Heart left ventricle (tissue), 13 donors: ENCODE measurements around the gene HSD11B2.

Experiments used
- POLR2A ChIP-seq, 2 donors: fragments of 450-650 bp; IDR thresholded peaks; one replicate each; pipeline ENCODE4 v1.6.1; 2017; ENCODE audit warnings: antibody characterized with exemption in 2 of 2, mild to moderate bottlenecking in 2 of 2, moderate library complexity in 2 of 2
- TF ChIP-seq, protein P1 (sequence below), 12 donors: fragments of 200-600 bp; sonication (generic) in 4 of 12; IDR thresholded peaks; one replicate each; pipeline versions ENCODE4 v1.5.0 to v1.8.0; 2018 to 2022; ENCODE audit warnings: antibody characterized with exemption in 12 of 12, mild to moderate bottlenecking in 5 of 12
- donor health status: ischemic (EF 13 %, LVEDD 7.1; RV severe dilation, severe dysfunction).
- donor health status: DM: no; HTN: yes; CAD: no.
- donor health status: DM: no; HTN: no; CAD: no.
- donor health status: ischemic (EF 25% LVEDD 6.9; RV normal size, moderate dysfunction).
- donor health status: ischemic (EF 25% LVEDD 5.7; RV mildly dilated, moderate dysfunction).
- donor health status: ischemic (EF 35%, LVEDD 5.7; RV mildly dilated, moderate dysfunction).
- donor health status: nonischemic (EF 11% LVEDD 7.7; RV severe dilation, severe dysfunction).
- donor health status: DM: yes; HTN: yes; CAD: no.
- donor health status: PGD.
- donor health status: ischemic (EF 29% LVEDD 5.4; RV normal size, mild dysfunction).
- donor health status: nonischemic (EF 23%, LVEDD 6.1; RV moderate dilation, normal function).

DNA sequence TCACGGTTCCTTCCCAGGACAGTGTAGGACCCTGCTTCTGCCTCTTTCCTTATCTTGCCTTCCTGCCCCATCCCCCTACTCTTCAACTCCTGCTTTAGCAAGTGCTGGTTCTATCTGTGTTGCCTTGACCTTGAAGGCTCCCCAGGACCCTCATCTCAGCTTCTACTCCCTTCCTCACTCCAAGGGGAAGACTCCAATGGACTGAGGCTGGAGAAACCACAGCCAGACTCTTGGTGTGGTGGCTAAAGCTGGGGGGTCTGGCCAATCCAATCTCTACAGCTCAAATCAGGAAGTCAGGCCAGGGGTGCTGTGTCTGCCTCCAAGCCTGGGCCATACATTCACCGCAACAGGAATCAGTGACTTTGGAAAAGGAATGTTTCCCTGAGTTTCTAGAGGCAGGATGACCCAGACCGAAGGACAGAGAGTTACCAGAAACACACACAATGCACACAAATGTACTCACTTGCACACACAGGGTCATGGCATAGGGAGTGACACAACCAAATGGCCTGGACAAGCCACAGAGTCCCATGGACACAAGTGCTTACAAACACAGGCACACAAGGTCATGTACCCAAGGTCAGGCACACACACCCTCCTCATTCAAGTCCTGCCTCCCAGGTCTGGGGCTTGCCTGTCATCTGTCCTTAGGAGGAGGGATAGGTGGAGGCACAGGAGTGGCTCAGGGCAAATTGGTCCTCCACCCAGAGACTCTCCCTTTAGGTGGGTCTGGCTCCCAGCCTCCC lies 1.7 kb upstream of the HSD11B2 start:
- TF ChIP-seq, protein P1, sequence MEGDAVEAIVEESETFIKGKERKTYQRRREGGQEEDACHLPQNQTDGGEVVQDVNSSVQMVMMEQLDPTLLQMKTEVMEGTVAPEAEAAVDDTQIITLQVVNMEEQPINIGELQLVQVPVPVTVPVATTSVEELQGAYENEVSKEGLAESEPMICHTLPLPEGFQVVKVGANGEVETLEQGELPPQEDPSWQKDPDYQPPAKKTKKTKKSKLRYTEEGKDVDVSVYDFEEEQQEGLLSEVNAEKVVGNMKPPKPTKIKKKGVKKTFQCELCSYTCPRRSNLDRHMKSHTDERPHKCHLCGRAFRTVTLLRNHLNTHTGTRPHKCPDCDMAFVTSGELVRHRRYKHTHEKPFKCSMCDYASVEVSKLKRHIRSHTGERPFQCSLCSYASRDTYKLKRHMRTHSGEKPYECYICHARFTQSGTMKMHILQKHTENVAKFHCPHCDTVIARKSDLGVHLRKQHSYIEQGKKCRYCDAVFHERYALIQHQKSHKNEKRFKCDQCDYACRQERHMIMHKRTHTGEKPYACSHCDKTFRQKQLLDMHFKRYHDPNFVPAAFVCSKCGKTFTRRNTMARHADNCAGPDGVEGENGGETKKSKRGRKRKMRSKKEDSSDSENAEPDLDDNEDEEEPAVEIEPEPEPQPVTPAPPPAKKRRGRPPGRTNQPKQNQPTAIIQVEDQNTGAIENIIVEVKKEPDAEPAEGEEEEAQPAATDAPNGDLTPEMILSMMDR (IDR thresholded peaks at IDR 0.05): no peak
- TF ChIP-seq POLR2A (IDR thresholded peaks at IDR 0.05): no peak
